ENCODE results near the gene ARMH3. TPM values are rescaled to one million over a fixed set of nuclear protein-coding genes. Genes with fewer than 3 reads are reported as not detected.

ARMH3 gene
- total RNA-seq, 1 experiment from 2014 or later = 17.1 TPM

DNA sequence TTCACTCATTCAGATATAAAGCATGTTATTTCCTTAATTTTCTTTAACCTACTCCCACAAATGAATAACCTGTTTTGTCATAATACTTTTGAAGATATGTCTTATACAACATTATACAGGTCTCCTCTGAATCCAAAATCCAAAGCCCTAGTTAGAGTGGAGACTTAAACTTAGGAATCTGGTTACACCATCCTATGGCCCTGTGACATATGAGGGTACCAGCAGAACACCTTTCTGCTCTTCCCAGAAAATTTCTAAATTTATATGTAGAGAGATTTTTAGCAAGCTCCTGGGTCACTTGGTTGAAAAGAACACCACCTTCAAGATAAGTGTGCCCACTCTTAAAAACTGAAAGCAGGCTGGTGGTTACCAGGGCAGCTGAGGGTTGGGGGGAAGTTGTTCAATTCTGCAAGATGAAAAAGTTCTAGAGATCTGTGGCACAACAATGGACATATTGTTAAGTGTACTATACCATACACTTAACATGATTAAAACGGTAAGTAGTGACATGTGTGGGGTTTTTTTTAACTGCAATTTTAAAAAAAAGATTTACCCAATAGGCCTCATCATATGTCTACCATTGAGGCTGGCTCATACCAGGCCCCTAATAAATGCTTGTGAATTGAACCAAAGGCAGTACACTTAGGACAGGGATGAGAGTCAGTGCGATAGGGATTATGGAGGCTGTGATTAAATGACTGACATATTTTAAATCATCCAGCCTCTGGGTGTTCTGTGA is 174.8 kb downstream of the ARMH3 start:
- Mint-ChIP-seq H3K4me1 (peaks cover 2% of the 10 kb centered on the region; the same call in 1 of the 2 replicates), H3K27ac (no peak overlapping the region), H3K36me3 (no peaks in the 10 kb centered on the region), H3K4me3 (no peak overlapping the region), H3K9me3 (no peaks in the 10 kb centered on the region), H3K27me3 (ENCODE audit: low read depth) (no peaks in the 10 kb centered on the region)
- DNase-seq (ENCODE audit: low spot score) (no peak), ATAC-seq (no peak)
- ChIA-PET CTCF (interaction anchor here (0.6 to 2.7 kb wide), 7 partner anchors 8 to 192 kb away, joined by 3 to 19 read pairs (median 4); partner anchors contain the start of gene KCNIP2), POLR2A (no interaction called here)
- no peak for TF ChIP-seq STAT6 (CRISPR knock-in tag; conservative IDR thresholded peaks at IDR 0.05; ENCODE audit: low read depth)
- TF ChIP-seq, protein P1, sequence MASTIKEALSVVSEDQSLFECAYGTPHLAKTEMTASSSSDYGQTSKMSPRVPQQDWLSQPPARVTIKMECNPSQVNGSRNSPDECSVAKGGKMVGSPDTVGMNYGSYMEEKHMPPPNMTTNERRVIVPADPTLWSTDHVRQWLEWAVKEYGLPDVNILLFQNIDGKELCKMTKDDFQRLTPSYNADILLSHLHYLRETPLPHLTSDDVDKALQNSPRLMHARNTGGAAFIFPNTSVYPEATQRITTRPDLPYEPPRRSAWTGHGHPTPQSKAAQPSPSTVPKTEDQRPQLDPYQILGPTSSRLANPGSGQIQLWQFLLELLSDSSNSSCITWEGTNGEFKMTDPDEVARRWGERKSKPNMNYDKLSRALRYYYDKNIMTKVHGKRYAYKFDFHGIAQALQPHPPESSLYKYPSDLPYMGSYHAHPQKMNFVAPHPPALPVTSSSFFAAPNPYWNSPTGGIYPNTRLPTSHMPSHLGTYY (CRISPR knock-in tag; IDR thresholded peaks at IDR 0.05) = no peak
- TF ChIP-seq ZNF232 (CRISPR knock-in tag; IDR thresholded peaks at IDR 0.05) = no peak
- TF ChIP-seq FOXP4 (CRISPR knock-in tag; IDR thresholded peaks at IDR 0.05) = no peak
- TF ChIP-seq TEAD1 (CRISPR knock-in tag; IDR thresholded peaks at IDR 0.05) = no peak
- no peak for TF ChIP-seq CBFB (CRISPR knock-in tag; IDR thresholded peaks at IDR 0.05; ENCODE audit: low read depth)
- TF ChIP-seq ZNF281 (CRISPR knock-in tag; IDR thresholded peaks at IDR 0.05) = no peak
- TF ChIP-seq FOXP1 (CRISPR knock-in tag; IDR thresholded peaks at IDR 0.05; ENCODE audit: borderline replicate concordance) = no peak
- TF ChIP-seq SMAD4 (CRISPR knock-in tag; IDR thresholded peaks at IDR 0.05) = no peak
- TF ChIP-seq FOXK1 (CRISPR knock-in tag; IDR thresholded peaks at IDR 0.05) = no peak
- TF ChIP-seq ZBTB43 (CRISPR knock-in tag; IDR thresholded peaks at IDR 0.05) = no peak
- TF ChIP-seq HMGXB4 (CRISPR knock-in tag; IDR thresholded peaks at IDR 0.05) = no peak
